H7 (cell line): ENCODE data around the gene CDCP1. TPM values are rescaled to one million over a fixed set of nuclear protein-coding genes. Genes with fewer than 3 reads are reported as not detected.
"Not testable (repeated sequence)": the region's sequence is repeated elsewhere in the genome, so short reads cannot be mapped to it uniquely, and the experiment has no call there.

Experiments used
- DNase-seq: peaks from one replicate; pipeline ENCODE4 v3.0.0; 2012
- H3K27me3 ChIP-seq: 2 replicates; pipeline ENCODE4 v1.6.0; 2011; ENCODE audit warnings: mild to moderate bottlenecking, low read length; ENCODE audit not compliant: control insufficient read depth, insufficient read depth
- H3K36me3 ChIP-seq: replicated peaks from 2 replicates; pipeline ENCODE4 v1.5.1; 2011; ENCODE audit warnings: low read length; ENCODE audit not compliant: control insufficient read depth, insufficient read depth
- H3K4me3 ChIP-seq: 2 replicates; pipeline ENCODE4 v1.5.1; 2011; ENCODE audit warnings: low read depth, mild to moderate bottlenecking, control low read depth, low read length, moderate library complexity; ENCODE audit not compliant: insufficient read depth
- total RNA-seq: library from RNA; depleted of rRNA; stranded (reverse); fragments of >200 nt; shearing (Covaris generic); gene quantifications from 2 replicates; pipeline ENCODE4 v1.2.3, GENCODE V29; 2014

Gene CDCP1
- total RNA-seq, 1 experiment from 2014 or later: 1.5 TPM

DNA sequence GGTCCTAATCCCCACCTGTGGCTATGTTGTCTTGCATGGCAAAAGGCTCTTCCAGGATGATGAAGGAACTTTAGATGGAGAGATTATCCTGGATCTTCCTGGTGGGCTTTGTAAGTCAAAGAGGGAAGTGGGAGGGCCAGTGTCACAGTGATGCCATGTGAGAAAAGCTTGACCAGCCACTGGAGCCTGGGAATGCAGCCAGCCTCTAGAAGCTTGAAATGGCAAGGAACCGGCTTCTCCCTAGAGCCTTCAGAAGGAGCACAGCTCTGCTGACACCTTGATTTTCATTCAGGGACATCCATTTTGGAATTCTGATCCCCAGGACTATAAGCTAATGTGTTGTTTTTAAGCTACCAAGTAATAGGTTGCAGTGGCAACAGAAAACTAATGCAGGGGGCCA, 61.8 kb downstream of the CDCP1 start:
- DNase-seq: no peak

DNA sequence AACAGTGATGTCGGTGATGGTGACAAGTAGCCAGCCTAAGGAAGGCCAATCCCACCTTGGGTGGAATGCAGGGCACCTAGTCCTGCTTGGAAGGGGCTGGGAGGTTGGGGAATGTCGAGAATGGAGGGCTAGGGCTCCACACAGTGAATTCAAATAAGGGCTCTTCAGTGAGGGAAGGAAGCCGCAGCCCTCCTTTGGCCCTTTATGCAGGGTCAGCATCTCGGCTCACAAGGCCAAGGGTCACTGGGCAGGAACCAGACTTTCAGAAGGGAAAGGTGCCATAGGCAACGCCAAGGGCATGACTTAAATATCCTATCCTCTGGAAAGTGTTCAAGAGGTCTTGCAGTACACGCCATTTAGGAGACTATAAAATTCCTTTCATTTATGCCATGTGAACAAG, 63.2 kb downstream of the CDCP1 start:
- H3K36me3 ChIP-seq: peaks cover 4% of the 10 kb centered on the region
- H3K4me3 ChIP-seq: no peak overlapping the region
- no peak for DNase-seq

More for the DNA sequence above, 61.8 kb downstream of the CDCP1 start:
- H3K36me3 ChIP-seq: peaks cover 4% of the 10 kb centered on the region
- no peaks in the 10 kb centered on the region for H3K27me3 ChIP-seq
- no peak overlapping the region for H3K4me3 ChIP-seq

DNA sequence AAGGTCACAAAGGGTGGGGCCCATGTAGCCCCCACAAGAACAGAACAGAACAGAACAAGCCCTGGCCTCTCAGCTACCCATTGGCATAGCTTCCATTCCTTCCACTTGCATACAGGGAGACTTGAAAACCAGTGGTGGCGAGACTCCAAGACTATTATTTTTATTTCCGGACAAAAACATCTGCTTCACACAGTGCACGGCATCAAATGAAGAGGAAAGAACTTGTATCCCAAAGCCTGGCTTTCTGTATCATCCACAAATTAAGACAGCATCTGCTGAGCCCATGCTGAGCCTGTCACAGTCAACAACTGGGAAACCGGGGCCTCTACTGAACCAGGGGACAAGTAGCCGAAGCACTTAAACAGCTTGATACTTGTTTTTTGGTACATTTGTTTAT, 64.0 kb downstream of the CDCP1 start:
- peaks cover 4% of the 10 kb centered on the region for H3K36me3 ChIP-seq
- DNase-seq: no peak

More for the DNA sequence above, 63.2 kb downstream of the CDCP1 start:
- H3K27me3 ChIP-seq: no peaks in the 10 kb centered on the region

DNA sequence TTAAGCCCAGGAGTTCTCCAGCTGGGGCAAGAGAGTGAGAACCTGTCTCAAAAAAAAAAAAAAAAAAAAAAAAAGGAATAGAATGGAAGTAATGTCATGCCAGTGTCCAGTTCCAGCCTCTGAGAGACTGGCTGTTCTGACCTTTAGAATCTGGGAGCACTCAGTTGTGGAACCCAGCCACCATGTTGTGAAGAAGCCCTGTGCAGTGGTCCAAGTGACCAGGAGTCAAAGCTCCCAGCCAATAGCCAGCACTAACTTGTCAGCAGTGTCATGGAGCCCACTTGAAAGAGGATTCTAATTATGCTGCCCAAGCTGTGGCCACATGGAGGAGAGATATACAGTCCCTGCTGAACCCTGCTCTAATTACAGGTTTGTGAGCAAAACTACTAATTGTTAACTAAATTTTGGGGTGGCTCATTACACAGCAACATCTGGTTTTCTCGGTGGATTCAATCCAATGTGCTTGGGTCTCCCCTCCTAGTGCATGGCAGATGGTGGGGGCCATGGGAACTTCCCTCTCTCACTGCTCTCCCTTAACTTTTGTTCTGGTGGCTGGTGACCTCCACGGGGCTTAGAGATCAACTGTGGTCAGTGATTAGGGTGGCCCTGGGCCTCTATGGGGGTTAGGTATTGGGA, 64.6 kb downstream of the CDCP1 start:
- Histone ChIP-seq H3K4me3 (no peak overlapping the region), H3K27me3 (no peaks in the 10 kb centered on the region), H3K36me3 (peaks cover 4% of the 10 kb centered on the region)
- DNase-seq: no peak

More for the DNA sequence above, 64.0 kb downstream of the CDCP1 start:
- Histone ChIP-seq H3K4me3 (no peak overlapping the region), H3K27me3 (no peaks in the 10 kb centered on the region)

DNA sequence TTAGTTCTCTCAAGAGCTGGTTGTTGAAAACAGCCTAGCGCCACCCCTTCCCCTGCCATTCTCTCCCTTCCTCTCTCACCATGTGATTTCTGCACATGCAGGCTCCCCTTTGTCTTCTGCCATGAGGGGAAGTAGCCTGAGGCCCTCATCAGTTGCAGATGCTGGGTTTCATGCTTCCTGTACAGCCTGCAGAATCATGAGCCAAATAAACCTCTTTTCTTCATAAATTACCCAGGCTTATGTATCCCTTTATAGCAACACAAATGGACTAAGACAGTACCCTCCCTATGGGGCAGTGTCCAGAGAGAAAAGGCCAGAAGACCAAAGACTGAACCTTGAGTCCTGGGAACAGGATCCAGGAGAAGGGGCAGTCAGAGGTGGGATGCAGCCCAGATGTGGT, 65.4 kb downstream of the CDCP1 start:
- Histone ChIP-seq H3K4me3 (no peak overlapping the region), H3K27me3 (no peaks in the 10 kb centered on the region), H3K36me3 (peaks cover 4% of the 10 kb centered on the region)
- DNase-seq: no peak

DNA sequence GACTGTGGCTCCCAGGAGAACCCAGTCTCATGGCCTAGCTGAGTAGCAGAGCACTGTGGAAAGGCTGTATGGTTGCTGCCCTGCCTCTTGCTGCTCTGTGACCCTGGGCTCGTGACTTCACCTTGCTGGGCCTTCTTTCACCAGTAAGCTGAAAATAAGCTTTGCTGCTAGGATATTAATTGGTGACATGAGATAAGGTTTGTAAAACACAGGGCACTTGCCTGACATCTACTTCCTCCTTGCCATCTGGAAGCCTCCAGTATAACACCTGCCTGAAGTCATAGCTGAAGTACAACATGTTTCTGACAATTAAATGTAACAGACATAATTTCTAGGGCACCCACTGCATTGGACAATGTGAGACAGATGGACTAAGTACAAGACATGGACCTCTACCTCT, 66.5 kb downstream of the CDCP1 start:
- no peak for DNase-seq
- Histone ChIP-seq H3K36me3 (peaks cover 2% of the 10 kb centered on the region; the same call in 1 of the 2 replicates), H3K27me3 (no peaks in the 10 kb centered on the region), H3K4me3 (no peak overlapping the region)

DNA sequence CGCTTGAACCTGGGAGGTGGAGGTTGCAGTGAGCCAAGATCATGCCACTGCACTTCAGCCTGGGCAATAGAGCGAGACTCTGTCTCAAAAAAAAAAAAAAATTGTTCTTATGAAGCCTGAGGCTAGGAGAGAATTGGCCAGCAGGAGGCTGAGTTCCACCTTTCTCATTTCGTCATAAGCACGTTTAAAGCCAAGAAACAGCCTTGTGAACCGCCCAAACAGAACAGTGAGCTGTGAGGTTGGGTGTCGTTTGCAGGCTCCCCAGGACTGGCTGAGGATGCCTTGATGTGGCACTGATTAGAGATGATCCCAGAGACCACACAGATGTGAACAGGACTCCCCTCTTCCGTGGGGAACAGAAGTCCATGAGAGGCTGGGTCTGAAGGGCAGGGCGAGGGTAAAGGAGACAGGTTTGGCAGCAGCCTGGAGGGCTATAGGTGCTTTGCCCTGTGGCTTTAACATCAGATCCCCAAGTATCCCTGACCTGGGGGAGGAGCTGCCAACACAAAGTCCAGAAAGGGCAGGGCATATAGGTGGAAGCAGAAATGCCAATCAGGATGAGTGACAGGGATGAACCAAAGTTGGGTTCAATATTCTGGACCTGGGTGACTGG, 67.2 kb downstream of the CDCP1 start:
- DNase-seq: no peak
- Histone ChIP-seq H3K27me3 (no peaks in the 10 kb centered on the region), H3K4me3 (no peak overlapping the region), H3K36me3 (peaks cover under 1% of the 10 kb centered on the region; the same call in 1 of the 2 replicates)

DNA sequence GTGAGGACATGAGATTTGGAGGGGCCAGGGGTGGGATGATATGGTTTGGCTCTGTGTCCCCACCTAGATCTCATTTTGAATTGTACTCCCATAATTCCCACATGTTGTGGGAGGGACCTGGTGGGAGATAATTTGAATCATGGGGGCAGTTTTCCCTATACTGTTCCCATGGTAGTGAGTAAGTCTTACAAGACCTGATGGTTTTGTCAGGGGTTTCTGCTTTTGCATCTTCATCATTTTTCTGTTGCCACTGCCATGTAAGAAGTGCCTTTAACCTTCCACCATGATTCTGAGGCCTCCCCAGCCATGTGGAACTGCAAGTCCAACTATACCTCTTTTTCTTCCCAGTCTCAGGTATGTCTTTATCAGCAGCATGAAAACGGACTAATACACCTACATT, 67.9 kb downstream of the CDCP1 start:
- not testable (repeated sequence) for DNase-seq, H3K36me3 ChIP-seq, H3K4me3 ChIP-seq

DNA sequence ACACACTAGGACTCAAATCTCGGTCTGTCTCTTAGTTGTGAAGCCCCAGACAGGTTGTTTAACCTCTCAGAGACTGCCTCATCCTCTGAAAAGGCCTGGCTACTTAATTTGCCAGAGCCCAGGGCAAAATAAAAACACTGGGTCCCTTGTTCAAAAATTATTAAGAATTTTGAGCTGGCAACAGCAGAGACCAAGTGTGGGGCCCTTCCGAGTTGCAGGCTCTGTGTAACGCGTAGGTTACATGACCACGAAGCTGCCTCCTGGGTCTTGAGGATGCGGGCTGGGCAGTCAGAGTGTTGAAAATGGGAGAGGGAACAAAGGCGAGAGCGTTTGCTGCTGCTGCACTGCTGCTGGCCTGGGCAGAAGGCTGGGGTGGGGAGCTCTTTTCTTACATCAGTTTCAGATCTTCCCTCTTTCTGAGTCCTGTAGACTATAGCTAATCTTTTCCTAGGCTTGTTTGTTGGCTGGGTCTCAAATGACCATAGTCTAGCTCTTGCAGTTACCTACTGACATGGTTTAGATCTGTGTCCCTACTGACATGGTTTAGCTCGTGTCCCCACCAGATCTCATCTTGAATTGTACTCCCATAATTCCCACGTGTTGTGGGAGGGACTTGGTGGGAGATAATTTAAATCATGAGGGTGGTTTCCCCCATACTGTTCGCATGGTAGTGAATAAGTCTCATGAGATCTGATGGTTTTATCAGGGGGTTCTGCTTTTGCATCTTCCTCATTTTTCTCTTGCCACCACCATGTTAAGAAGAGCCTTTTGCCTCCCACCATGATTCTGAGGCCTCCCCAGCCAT, 70.2 kb downstream of the CDCP1 start:
- Histone ChIP-seq H3K27me3 (no peaks in the 10 kb centered on the region), H3K4me3 (no peak overlapping the region), H3K36me3 (no peaks in the 10 kb centered on the region)
- no peak for DNase-seq

More for the DNA sequence above, 67.9 kb downstream of the CDCP1 start:
- not testable (repeated sequence) for H3K27me3 ChIP-seq

DNA sequence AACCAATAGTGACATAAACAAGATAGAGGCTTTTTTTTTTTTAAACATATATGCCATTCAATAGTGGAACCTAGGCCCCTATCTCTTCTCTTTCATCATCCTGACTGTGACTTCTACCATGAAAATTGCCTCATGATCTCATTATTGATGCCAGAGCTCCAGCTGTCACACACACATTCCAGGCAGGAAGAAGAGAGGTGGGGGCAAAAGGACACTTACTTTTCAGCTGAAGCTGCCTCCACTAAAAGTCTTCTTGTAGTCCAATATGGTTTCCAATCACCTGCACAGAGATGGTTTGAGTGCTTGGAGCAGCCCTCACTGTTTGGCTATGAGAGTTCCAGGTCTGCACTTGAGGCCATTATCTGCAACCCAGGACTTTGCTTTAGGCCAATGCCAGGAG, 75.1 kb downstream of the CDCP1 start:
- H3K4me3 ChIP-seq: no peak overlapping the region
- DNase-seq: no peak
- H3K36me3 ChIP-seq: no peaks in the 10 kb centered on the region
- H3K27me3 ChIP-seq: no peaks in the 10 kb centered on the region

DNA sequence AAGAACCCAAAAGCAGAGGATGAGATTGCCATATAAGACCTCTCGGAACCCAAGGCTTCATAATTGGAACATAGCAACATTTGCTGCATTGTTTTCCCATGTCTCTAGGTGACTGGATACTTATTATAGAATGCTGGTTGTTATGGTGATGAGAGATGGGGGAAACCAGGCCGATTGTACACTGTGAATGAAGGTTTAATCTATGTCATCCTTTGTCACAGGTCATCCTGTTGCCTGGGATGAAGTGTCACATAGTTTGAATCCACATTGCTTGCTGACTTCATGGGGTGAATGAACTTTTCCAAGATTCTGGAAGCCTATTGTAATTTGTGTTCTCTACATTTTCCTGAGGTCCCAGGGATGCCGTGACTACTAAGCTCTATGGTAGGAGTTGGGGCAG, 78.2 kb downstream of the CDCP1 start:
- no peak for DNase-seq
- Histone ChIP-seq H3K4me3 (no peak overlapping the region), H3K36me3 (no peaks in the 10 kb centered on the region), H3K27me3 (no peaks in the 10 kb centered on the region)

DNA sequence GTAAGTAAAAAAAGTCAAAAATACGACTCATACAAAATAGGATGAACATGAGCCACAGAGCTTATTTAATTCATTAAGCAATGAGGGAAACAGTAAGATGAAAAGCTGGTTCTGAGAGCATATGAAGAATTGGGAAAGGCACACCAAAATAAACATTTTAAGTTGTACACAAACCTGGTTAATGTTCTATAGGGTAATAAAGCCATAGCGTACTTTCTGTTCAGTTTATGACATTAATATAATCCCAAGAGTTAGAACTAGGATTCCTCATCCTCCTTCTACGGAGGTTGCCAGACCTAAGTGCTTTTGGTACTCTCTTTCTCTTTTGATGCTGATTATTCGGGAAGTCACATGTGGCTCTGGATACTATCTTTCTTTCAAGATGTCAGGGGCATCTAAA, 78.7 kb downstream of the CDCP1 start:
- Histone ChIP-seq H3K36me3 (no peaks in the 10 kb centered on the region), H3K4me3 (no peak overlapping the region), H3K27me3 (no peaks in the 10 kb centered on the region)
- DNase-seq: no peak

DNA sequence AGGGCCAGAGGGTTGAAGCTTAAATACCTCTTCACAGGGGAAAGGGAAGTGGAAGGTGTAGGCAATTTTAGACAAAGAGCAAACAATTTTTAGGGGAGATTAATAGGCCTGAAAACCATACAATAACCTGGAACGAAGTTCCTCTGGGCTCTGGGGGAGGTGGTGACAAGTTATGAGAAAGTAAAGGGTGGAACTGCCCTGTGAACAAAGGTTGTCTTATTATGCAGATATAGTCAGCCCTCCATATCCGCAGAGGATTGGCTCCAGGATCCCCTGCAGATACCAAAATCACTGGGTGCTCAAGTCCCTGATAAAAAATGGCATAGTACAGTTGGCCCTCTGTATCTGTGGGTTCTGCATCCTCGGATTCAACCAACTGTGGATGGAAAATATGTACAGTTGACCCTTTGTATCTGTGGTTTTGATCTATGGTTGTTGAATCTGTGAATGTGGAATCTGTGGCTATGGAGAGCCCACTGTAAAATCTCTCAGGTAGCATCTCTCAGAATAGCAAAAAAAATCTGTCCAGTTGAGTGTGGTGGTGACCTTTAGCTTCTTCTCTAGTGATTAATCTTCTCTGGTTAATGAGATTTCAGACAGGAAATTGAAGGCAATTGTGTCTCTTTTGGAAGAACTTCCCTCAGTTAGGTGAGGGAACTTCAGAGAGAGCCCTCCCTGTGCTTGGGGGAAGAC, 79.9 kb downstream of the CDCP1 start:
- DNase-seq: no peak
- Histone ChIP-seq H3K27me3 (no peaks in the 10 kb centered on the region), H3K36me3 (no peaks in the 10 kb centered on the region), H3K4me3 (no peak overlapping the region)

DNA sequence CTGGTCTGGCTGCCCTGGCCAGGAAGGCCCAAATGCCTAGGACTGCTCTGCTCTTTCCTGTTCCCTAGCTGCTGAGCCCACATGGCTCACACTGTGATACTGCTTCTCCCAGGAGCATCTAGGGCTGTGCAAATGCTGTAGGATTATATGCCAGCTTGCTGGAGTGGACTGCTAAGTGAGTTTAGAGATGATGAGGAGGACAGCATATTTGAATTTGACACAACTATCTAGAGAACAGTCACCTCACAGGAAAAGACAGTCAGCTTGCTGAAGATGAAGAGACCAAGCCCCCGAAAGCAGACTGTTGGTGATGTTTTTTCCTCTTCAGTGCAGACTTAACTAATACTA, 80.8 kb downstream of the CDCP1 start:
- Histone ChIP-seq H3K27me3 (no peaks in the 10 kb centered on the region), H3K36me3 (no peaks in the 10 kb centered on the region), H3K4me3 (no peak overlapping the region)
- no peak for DNase-seq
